ENCODE data around the gene CCDC88B. TPM values are rescaled to one million over a fixed set of nuclear protein-coding genes. Genes with fewer than 3 reads are reported as not detected.

CCDC88B gene
- total and polyA plus RNA-seq, 9 of the 15 experiments (the other 6 are each of a cell fraction or from before 2014, with no cell fraction given) = 0.13 to 18.1 (median 7.9) TPM

GRCh38 chr11:64388894-64389293, 48.9 kb downstream of the CCDC88B start (continued):
- TF ChIP-seq PHF20 (IDR thresholded peaks at IDR 0.05; ENCODE audit: partially characterized antibody) (no peak), SETDB1 (IDR thresholded peaks at IDR 0.05; ENCODE audit: low read length) (no peak), ZNF586 (CRISPR knock-in tag; conservative IDR thresholded peaks at IDR 0.05) (no peak), MYBL2 (IDR thresholded peaks at IDR 0.05; ENCODE audit: low read depth) (no peak), MYBL2 (CRISPR knock-in tag; IDR thresholded peaks at IDR 0.05; ENCODE audit: borderline replicate concordance) (no peak), ZBTB1 (CRISPR knock-in tag; IDR thresholded peaks at IDR 0.05; ENCODE audit: borderline replicate concordance, low read depth) (no peak)

GRCh38 chr11:64389851-64390250, 49.8 kb downstream of the CCDC88B start:
- BruUV-seq (replicated peaks) = no TSS peak
- Histone ChIP-seq H3K9ac (ENCODE audit: insufficient read depth in 1 of 2, low read depth in 2 of 2, low read length in 2 of 2) (no peak overlapping the region; a peak in 1 of 4 replicates), H3K4me2 (ENCODE audit: insufficient read depth, low read length) (no peak overlapping the region), H3K27me3 (ENCODE audit: control insufficient read depth in 2 of 2, insufficient read depth in 2 of 2, low read length in 2 of 2) (peaks cover 42 to 70% of the 10 kb centered on the region in 2 experiments), H3K4me3 (no peak overlapping the region), H3K9me1 (ENCODE audit: control insufficient read depth, insufficient read depth, low read length) (no peaks in the 10 kb centered on the region), H4K20me1 (replicated peaks; ENCODE audit: control insufficient read depth, insufficient read depth, low read length) (0 out of 2 replicates have a peak, but pooled peaks cover 4% of the 10 kb centered on the region), H3K4me1 (replicated peaks in 1 of 2; ENCODE audit: control insufficient read depth in 2 of 2, insufficient read depth in 2 of 2, low read length in 2 of 2) (peaks cover 0 to 5% of the 10 kb centered on the region in 2 experiments; a peak in 2 of 5 replicates), H3K79me2 (ENCODE audit: control insufficient read depth, insufficient read depth, low read length) (no peaks in the 10 kb centered on the region), H2AFZ (ENCODE audit: low read depth, low read length) (no peak overlapping the region), H3K36me3 (ENCODE audit: control insufficient read depth, insufficient read depth, low read length) (no peaks in the 10 kb centered on the region), H3K27ac (ENCODE audit: extremely low read depth, low read depth, low read length) (no peak overlapping the region), H3K9me3 (replicated peaks; ENCODE audit: control insufficient read depth, insufficient read depth, low read depth, low read length) (no peaks in the 10 kb centered on the region)
- ATAC-seq (no peak), FAIRE-seq (no peak), DNase-seq (ENCODE audit: extremely low read depth in 1 of 4, low spot score in 3 of 4) (no peak)
- in situ Hi-C loops (cut with MboI) (no loop called here), intact Hi-C loops (cut with micrococcal nuclease) (no loop called here)
- WGBS (ENCODE audit: insufficient coverage, low coverage, missing lambda C conversion rate) = 4% methylated on average over 2 of the region's 2 CpGs
- CTCF ChIA-PET (ENCODE audit: low intra/inter-chr PET ratio) = no interaction called here
- POLR2A ChIA-PET = interaction anchor here (1.5 kb wide), 1 partner anchor 16 kb away, joined by 5 read pairs; no protein-coding TSS in a partner anchor
- TF ChIP-seq MGA (IDR thresholded peaks at IDR 0.05) = no peak
- no peak for TF ChIP-seq ETV5 (CRISPR knock-in tag; IDR thresholded peaks at IDR 0.05; ENCODE audit: low read depth)
